Fibroblast of skin of left quadriceps (primary cell): ENCODE data around the gene SIPA1.

Experiments
- DNase-seq, 2 experiments: peaks; one replicate each; pipeline ENCODE4 v3.0.0-alpha.2; 2013; ENCODE audit warnings: low read depth in 2 of 2

The SIPA1 gene

GRCh38 chr11:65643971-65644370 lies 6.1 kb downstream of the SIPA1 start:
- no peak for DNase-seq

- no peak for DNase-seq
These were observed 6.9 kb downstream of the SIPA1 start for GRCh38 chr11:65644837-65645236.

DNA sequence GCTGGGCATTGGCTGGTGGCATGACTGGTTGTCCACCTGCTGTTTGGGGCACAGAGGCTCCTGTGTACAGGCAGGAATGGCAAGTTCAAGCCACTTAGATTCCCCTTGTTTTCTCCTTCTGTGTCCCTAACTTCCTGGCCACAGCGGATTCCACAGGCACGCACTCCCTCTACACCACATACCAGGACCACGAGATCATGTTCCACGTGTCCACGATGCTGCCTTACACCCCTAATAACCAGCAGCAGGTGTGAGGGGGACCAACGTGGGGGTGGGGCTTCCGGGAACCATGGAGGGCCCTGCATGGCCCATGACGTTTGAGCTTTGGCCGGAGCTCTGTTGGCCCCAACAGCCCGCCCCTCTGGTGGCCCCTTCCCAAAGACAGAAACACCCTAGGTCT lies 7.8 kb downstream of the SIPA1 start:
- DNase-seq = no peak

GRCh38 chr11:65646288-65646957 lies 8.5 kb downstream of the SIPA1 start:
- no peak for DNase-seq

- DNase-seq = no peak
These were observed 9.2 kb downstream of the SIPA1 start for GRCh38 chr11:65646958-65647701.

DNA sequence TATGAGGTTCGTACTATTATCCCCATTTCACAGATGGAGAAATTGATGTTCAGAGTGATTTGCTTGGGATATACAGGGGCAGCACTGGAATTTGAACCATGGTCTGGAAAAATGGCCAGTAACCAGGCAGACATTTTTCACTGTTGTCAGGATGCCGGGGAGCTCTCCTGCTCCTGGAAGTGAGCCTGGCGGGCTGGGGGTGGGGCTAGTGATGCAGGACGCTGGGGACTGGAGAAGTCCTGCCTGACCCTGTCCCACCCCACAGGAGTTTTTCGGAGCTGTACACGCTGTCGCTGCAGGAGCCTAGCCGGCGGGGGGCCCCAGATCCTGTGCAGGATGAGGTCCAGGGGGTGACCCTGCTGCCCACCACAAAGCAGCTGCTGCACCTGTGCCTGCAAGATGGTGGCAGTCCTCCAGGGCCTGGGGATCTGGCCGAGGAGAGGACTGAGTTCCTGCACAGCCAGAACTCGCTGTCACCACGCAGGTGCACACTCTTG lies 11.1 kb downstream of the SIPA1 start:
- DNase-seq = no peak

GRCh38 chr11:65649656-65650546 lies 12.0 kb downstream of the SIPA1 start:
- DNase-seq = no peak

GRCh38 chr11:65650547-65651338 lies 12.8 kb downstream of the SIPA1 start:
- DNase-seq = no peak

- DNase-seq = no peak
These were observed 13.4 kb downstream of the SIPA1 start for GRCh38 chr11:65651339-65651588.

DNA sequence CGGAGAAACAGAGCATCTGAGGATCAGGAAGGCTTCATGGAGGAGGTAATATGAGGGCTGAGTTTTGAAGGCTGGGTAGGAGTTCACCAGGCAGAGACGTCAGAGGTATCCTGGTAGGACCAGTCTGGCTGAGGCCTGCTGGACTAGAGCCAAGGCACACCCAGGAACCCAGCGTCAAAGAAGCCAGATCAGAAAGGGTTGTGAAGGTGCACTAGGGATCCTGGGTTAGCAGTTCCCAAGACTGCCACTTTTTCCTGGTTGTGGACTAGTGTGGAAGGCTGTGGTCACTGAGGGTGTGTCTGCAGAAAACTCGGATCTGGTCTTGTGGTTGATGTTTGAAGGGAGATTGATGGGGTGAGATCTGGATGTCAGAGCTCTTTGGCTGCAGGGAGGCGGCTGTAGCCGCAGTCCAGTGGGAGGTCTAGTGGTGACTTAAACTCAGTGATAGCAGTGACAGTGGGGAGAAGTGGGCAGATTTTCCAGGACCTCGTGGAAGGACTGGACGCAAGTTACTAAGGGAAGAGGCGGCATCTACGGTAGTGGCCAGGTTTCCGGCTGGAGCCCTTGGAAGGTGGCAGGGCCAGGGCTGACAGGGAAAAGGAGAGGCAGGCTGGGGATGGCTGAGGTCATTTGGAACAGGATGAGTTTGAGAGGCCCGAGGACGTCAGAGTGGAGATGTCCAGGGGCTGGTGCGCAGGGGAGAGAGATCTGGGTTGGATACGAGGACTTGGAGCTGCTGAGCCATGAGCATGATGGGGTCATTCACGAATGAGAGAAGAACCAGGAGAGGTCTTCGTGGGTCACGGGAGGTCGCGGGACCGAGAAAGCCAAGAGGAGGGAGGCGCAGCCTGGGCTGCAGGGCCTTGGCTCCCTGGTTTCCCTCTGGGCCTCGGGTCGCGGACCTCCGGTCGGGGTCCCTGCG lies 13.9 kb downstream of the SIPA1 start:
- no peak for DNase-seq

GRCh38 chr11:65652511-65653228 lies 14.8 kb downstream of the SIPA1 start:
- peak; percentile 83 for DNase-seq

- no peak for DNase-seq
These were observed 15.6 kb downstream of the SIPA1 start for GRCh38 chr11:65653229-65654225.

- no peak for DNase-seq
These were observed 16.8 kb downstream of the SIPA1 start for GRCh38 chr11:65654375-65655349.

DNA sequence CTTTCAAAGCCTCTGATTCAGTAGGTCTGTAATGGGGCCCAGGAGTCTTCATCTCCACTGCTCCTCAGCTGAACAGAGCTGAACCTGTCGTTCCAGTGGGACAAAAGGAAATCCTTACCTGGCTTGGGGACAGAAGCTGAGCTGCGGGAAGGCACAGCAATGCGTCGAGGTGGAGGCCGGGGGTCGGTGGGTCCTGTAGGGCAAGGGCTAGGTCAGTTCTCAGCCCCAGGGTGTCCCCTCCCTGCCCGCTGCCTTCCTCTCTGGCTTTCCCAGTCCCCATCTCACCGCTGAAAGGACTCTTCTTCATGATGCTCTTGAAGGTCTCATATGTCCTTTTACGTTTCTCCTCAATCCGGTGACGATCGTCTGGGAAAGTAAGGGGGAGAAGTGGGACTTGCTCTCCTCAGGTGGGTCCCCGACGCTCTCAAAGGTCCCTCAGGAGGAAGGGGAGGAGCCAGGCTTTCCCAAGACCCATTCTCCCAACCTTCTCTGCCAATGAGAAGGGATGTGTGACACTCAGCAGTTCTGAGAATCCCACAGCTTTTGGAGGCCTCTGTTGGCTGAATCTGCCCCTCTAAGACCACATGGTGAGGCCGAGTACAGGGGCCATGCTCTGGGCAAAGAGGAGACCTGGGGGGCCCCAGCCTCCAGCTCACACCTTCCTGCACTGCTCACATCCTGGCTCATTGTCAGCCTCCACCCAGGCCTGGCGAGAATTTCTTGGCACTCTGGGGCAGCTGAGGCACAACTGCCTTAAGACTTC lies 17.9 kb downstream of the SIPA1 start:
- no peak for DNase-seq

DNA sequence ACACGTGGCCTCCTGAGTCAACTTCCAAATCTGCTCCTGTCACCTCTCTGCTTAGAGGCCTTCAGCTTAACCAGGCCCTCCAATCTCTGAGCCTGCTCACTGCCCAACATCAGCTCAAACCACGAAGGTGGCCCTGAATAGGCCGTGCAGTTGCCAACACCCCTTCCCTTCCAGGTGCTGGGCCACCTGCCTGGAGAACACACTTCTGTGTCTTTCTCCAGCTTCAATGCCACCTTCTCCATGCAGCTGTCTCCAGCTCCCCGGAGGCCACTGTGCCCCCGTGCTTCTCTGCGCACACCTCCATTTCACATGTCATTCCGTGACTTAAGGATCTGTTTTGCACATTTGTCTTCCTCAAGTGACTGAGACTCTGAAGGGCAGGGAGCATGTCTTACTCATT lies 19.5 kb downstream of the SIPA1 start:
- DNase-seq = no peak

- no peak for DNase-seq
These were observed 20.5 kb downstream of the SIPA1 start for GRCh38 chr11:65658174-65659021.
